WTC11 (cell line): ENCODE measurements around the gene CHMP1A.

Source experiments
- AFF4 ChIP-seq: sonication (generic); formaldehyde crosslinking; IDR thresholded peaks from 2 replicates; pipeline ENCODE4 v1.8.1; 2023; ENCODE audit warnings: mild to moderate bottlenecking, missing genetic modification reagents, borderline replicate concordance
- ATF3 ChIP-seq: sonication (generic); formaldehyde crosslinking; conservative IDR thresholded peaks from 2 replicates; pipeline ENCODE4 v1.8.1; 2022; ENCODE audit warnings: mild to moderate bottlenecking, missing genetic modification reagents
- CBFB ChIP-seq: sonication (generic); formaldehyde crosslinking; IDR thresholded peaks from 2 replicates; pipeline ENCODE4 v1.8.1; 2022; ENCODE audit warnings: mild to moderate bottlenecking, low read depth, missing genetic modification reagents
- CREB1 ChIP-seq: sonication (generic); formaldehyde crosslinking; IDR thresholded peaks from 2 replicates; pipeline ENCODE4 v1.8.0; 2023; ENCODE audit warnings: mild to moderate bottlenecking, missing genetic modification reagents
- CREM ChIP-seq: sonication (generic); formaldehyde crosslinking; IDR thresholded peaks from 2 replicates; pipeline ENCODE4 v1.8.1; 2022; ENCODE audit warnings: mild to moderate bottlenecking, missing genetic modification reagents, moderate library complexity
- CTCF ChIP-seq: fragments of 200-600 bp; IDR thresholded peaks from 2 replicates; pipeline ENCODE4 v1.8.0; 2022; ENCODE audit warnings: antibody characterized with exemption
- E2F1 ChIP-seq: sonication (generic); formaldehyde crosslinking; IDR thresholded peaks from 2 replicates; pipeline ENCODE4 v1.8.0; 2022; ENCODE audit warnings: mild to moderate bottlenecking, missing genetic modification reagents
- ELF4 ChIP-seq: sonication (generic); formaldehyde crosslinking; IDR thresholded peaks from 2 replicates; pipeline ENCODE4 v1.8.1; 2022; ENCODE audit warnings: low read depth, mild to moderate bottlenecking, moderate library complexity, missing genetic modification reagents
- IRF1 ChIP-seq: sonication (generic); formaldehyde crosslinking; IDR thresholded peaks from 2 replicates; pipeline ENCODE4 v1.8.0; 2023; ENCODE audit warnings: missing genetic modification reagents
- SMAD4 ChIP-seq: sonication (generic); formaldehyde crosslinking; IDR thresholded peaks from 2 replicates; pipeline ENCODE4 v1.8.0; 2022; ENCODE audit warnings: mild to moderate bottlenecking, missing genetic modification reagents
- STAT6 ChIP-seq: sonication (generic); formaldehyde crosslinking; conservative IDR thresholded peaks from 2 replicates; pipeline ENCODE4 v1.8.1; 2023; ENCODE audit warnings: mild to moderate bottlenecking, low read depth, missing genetic modification reagents, moderate library complexity
- TEAD4 ChIP-seq: sonication (generic); formaldehyde crosslinking; IDR thresholded peaks from 2 replicates; pipeline ENCODE4 v1.8.0; 2022; ENCODE audit warnings: mild to moderate bottlenecking, missing genetic modification reagents
- ZNF232 ChIP-seq: sonication (generic); formaldehyde crosslinking; IDR thresholded peaks from 2 replicates; pipeline ENCODE4 v1.8.0; 2022; ENCODE audit warnings: mild to moderate bottlenecking, missing genetic modification reagents

- TF ChIP-seq CTCF (no peak), CREB1 (CRISPR knock-in tag) (no peak), CREM (CRISPR knock-in tag) (no peak), SMAD4 (CRISPR knock-in tag) (no peak), AFF4 (CRISPR knock-in tag) (no peak), STAT6 (CRISPR knock-in tag) (no peak), ELF4 (CRISPR knock-in tag) (no peak), IRF1 (CRISPR knock-in tag) (no peak), E2F1 (CRISPR knock-in tag) (no peak), TEAD4 (no peak), CBFB (CRISPR knock-in tag) (no peak), ZNF232 (CRISPR knock-in tag) (no peak), ATF3 (CRISPR knock-in tag) (no peak)
Measured at GRCh38 chr16:89602952-89603590, 54.4 kb downstream of the CHMP1A start.
